22Rv1 (cell line): ENCODE measurements around the gene KDM4B.
A peak's percentile ranks its signal among the peaks of the same experiment; 100 is the strongest.
"Not testable (repeated sequence)": the region's sequence is repeated elsewhere in the genome, so short reads cannot be mapped to it uniquely, and the experiment has no call there.

Experiments
- H3K27ac ChIP-seq: fragments of 450-650 bp; 2 replicates; pipeline ENCODE4 v1.5.1; 2017
- CTCF ChIP-seq: fragments of 450-650 bp; IDR thresholded peaks from 2 replicates; pipeline ENCODE4 v1.5.1; 2017; ENCODE audit warnings: mild to moderate bottlenecking
- ZFX ChIP-seq: fragments of 450-650 bp; IDR thresholded peaks from 2 replicates; pipeline ENCODE4 v1.6.1; 2017; ENCODE audit warnings: antibody characterized with exemption, borderline replicate concordance

Gene KDM4B

GRCh38 chr19:4969772-4970531 lies 1.0 kb downstream of the KDM4B start:
- H3K27ac ChIP-seq, result peak overlapping the region; percentile 82
- TF ChIP-seq ZFX (no peak), CTCF (no peak)

DNA sequence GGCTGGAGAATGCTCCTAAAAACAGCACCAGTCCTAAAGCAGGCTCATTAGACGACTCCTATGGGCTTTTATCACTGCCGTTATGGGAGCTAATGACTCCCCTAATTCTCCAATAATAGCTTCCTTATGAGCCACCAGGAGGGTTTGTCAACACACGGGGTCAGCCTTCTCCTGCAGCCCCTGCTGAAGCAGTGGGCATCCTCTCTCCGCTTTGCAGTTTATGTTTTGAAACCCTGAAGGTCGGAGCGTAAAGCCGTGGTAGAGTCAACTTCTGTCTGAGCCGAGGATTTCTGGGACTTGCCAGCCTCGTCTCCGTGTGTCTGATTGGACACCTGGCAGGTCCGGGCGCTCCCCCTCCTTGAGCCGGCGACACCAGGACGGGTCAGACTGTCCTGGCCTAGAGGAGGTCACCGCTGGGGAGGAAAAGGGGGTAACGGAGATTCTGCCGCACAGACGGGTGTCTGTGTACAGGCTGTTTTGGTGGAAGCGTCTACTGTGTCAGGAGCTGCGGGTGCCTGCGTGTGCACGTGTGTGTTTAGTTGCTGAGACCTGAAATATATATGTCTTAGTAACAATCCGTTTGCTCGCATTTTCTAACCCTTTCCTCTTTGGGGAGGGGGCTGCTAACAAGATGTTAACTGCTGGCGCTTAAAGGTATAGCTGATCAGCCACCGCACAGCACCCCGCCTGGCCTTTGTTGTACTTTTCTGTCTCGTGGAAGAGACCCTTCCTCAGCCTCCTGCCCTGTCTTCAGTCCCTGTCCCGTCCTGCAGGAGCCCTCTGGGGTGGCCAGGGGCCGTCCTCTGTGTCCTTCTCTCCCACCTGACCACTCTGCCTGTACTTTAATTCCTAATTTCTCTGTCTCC lies 1.9 kb downstream of the KDM4B start:
- H3K27ac ChIP-seq, result peak overlapping the region; percentile 82
- TF ChIP-seq ZFX (no peak), CTCF (no peak)

GRCh38 chr19:4971424-4971793 lies 2.5 kb downstream of the KDM4B start:
- TF ChIP-seq CTCF (no peak), ZFX (no peak)
- peak overlapping the region; percentile 82 for H3K27ac ChIP-seq

GRCh38 chr19:4971816-4972495 lies 3.0 kb downstream of the KDM4B start:
- no peak for TF ChIP-seq CTCF
- no peak for TF ChIP-seq ZFX
- H3K27ac ChIP-seq, result peak overlapping the region; percentile 82

DNA sequence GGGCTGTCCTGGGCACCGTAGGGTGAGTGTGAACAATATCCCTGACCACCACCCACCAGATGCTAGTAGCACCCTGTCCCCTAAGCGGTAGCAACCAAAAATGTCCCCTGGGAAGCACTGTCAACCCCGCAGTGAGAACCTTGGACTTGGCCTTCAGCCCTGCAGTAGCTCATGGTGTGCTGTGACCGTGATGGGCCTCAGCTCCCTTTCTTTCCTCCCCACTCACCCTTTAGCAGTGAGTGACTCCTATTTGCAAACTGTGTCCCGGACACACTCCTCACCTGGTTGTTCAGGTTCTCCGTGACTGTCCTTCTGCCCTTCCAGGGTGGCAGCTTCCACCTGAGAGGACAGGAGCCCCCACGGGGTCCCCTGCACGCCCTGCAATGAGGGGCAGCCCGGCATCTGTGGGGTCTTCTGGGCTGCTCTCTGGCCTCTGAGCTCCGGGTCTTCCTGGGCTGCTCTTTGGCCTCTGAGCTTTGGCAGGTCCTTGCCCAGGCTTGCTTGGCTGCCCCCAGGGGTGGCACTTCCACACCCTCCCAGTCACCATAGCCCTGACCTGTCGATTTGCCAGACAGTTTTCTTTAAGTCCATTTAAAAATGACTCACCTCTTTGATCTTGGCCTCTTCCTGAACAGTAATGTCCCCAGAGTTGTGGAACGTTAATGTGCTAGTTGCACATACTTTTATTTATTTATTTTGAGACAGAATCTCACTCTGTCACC lies 3.8 kb downstream of the KDM4B start:
- H3K27ac ChIP-seq, result peak overlapping the region; percentile 82
- no peak for TF ChIP-seq CTCF
- TF ChIP-seq ZFX, result no peak

- no peak overlapping the region for H3K27ac ChIP-seq
- TF ChIP-seq CTCF (no peak), ZFX (no peak)
Observed at GRCh38 chr19:4974880-4975469, 6.1 kb downstream of the KDM4B start.

DNA sequence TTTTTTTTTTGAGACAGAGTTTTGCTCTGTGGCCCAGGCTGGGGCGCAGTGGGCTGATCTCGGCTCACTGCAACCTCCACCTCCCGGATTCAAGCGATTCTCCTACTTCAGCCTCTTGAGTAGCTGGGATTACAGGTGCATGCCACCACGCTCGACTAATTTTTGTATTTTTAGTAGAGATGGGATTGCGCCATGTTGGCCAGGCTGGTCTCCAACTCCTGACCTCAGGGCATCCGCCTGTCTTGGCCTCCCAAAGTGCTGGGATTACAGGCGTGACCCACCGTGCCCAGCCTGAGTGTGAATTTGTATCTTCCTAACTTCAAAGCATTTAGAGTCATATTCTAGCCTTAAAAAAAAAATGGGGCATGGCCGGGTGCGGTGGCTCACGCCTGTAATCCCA lies 6.7 kb downstream of the KDM4B start:
- not testable (repeated sequence) for H3K27ac ChIP-seq
